HepG2 (cell line): ENCODE measurements around the gene DIS3L2. TPM values are rescaled to one million over a fixed set of nuclear protein-coding genes. Genes with fewer than 3 reads are reported as not detected.

ENCODE experiments used
- ATAC-seq: fragments of 200-7000 bp; cut with Tn5 transposase; 3 replicates; pipeline ENCODE4 v1.9.1; 2020; ENCODE audit warnings: mild to moderate bottlenecking, moderate library complexity
- BruUV-seq: library from RNA; stranded (reverse); fragments of 400-500 nt; replicated peaks from 2 replicates; lab custom pipeline; 2021; lab: Mats Ljungman, UMichigan
- CTCF ChIA-PET: fragments of 300-600 bp; formaldehyde crosslinking; extraction: SDS; loops from one replicate; lab custom pipeline; 2021; ENCODE audit warnings: low total read pairs, inconsistent platforms, low intra/inter-chr PET ratio; lab: Yijun Ruan, JAX
- POLR2A ChIA-PET: fragments of 350-600 bp; sonication (Branson Sonifier 250); formaldehyde crosslinking; loops from one replicate; lab custom pipeline; 2020; ENCODE audit warnings: antibody characterized with exemption, inconsistent platforms; lab: Yijun Ruan, JAX
- DNase-seq: peaks from one replicate; pipeline ENCODE4 v3.0.0-alpha.2; 2015; ENCODE audit warnings: low spot score
- FAIRE-seq: peaks from 3 replicates; lab custom pipeline; 2011; peaks lifted over from hg19 to GRCh38; lab: Jason Lieb, UNC
- H2AFZ ChIP-seq: one replicate; pipeline ENCODE4 v1.6.1; 2011; ENCODE audit warnings: low read length, inconsistent platforms
- H3K27ac ChIP-seq: fragments of 300-600 bp; 3 replicates; pipeline ENCODE4 v1.8.0; 2011; ENCODE audit warnings: mixed run types, mild to moderate bottlenecking, mixed read lengths, low read length, inconsistent platforms; ENCODE audit not compliant: insufficient read depth; ENCODE audit errors: extremely low read length
- H3K27me3 ChIP-seq, 2 experiments: fragments of 200-600 bp in 1 of 2; 2 replicates in 1 of 2; 3 replicates in 1 of 2; pipeline versions ENCODE4 v1.6.0 to v1.8.0; 2011; ENCODE audit warnings: low read length in 2 of 2, mild to moderate bottlenecking in 2 of 2, moderate library complexity in 2 of 2, inconsistent platforms in 1 of 2; ENCODE audit not compliant: insufficient read depth in 2 of 2, control insufficient read depth in 1 of 2
- H3K36me3 ChIP-seq, 2 experiments: fragments of 200-600 bp in 1 of 2; replicated peaks in 1 of 2; 2 replicates in 1 of 2; 3 replicates in 1 of 2; pipeline versions ENCODE4 v1.5.1 to v1.8.0; 2011; ENCODE audit warnings: low read length in 2 of 2, inconsistent platforms in 1 of 2; ENCODE audit not compliant: insufficient read depth in 2 of 2, control insufficient read depth in 1 of 2
- H3K4me1 ChIP-seq: 2 replicates; pipeline ENCODE4 v1.5.1; 2012; ENCODE audit warnings: low read length, inconsistent platforms; ENCODE audit not compliant: insufficient read depth
- H3K4me2 ChIP-seq: 2 replicates; pipeline ENCODE4 v1.6.0; 2011; ENCODE audit warnings: low read depth, low read length, inconsistent platforms
- H3K4me3 ChIP-seq, 3 experiments: fragments of 200-600 bp in 1 of 3; sonication (generic), shearing (Covaris generic) in 1 of 3; replicated peaks in 1 of 3; 2 replicates each; pipeline ENCODE4 v1.5.1; 2011 to 2016; ENCODE audit warnings: low read length in 3 of 3, inconsistent platforms in 2 of 3, low read depth in 2 of 3, mild to moderate bottlenecking in 2 of 3, control low read depth in 1 of 3, mixed read lengths in 1 of 3; ENCODE audit not compliant: insufficient read depth in 1 of 3
- H3K79me2 ChIP-seq: one replicate; pipeline ENCODE4 v1.6.1; 2011; ENCODE audit warnings: low read length, inconsistent platforms; ENCODE audit not compliant: insufficient read depth
- H3K9ac ChIP-seq: 2 replicates; pipeline ENCODE4 v1.6.0; 2011; ENCODE audit warnings: mild to moderate bottlenecking, low read depth, low read length, inconsistent platforms; ENCODE audit not compliant: insufficient read depth
- H3K9me3 ChIP-seq: 2 replicates; pipeline ENCODE4 v1.5.1; 2012; ENCODE audit warnings: mild to moderate bottlenecking, low read length
- H4K20me1 ChIP-seq: 2 replicates; pipeline ENCODE4 v1.6.0; 2011; ENCODE audit warnings: inconsistent platforms, mild to moderate bottlenecking, low read length, moderate library complexity; ENCODE audit not compliant: insufficient read depth
- CEBPB ChIP-seq: IDR thresholded peaks from 2 replicates; pipeline ENCODE4 v1.6.1; 2011; ENCODE audit warnings: low read depth, low read length, improper control_type of control experiment, borderline replicate concordance
- CEBPG ChIP-seq: IDR thresholded peaks from 2 replicates; pipeline ENCODE4 v1.6.1; 2016
- CHCHD3 ChIP-seq: sonication (generic); formaldehyde crosslinking; IDR thresholded peaks from 2 replicates; pipeline ENCODE4 v1.8.0; 2022; ENCODE audit warnings: mild to moderate bottlenecking, missing genetic modification reagents, moderate library complexity
- HOXA3 ChIP-seq: sonication (generic); formaldehyde crosslinking; IDR thresholded peaks from 2 replicates; pipeline ENCODE4 v1.5.0; 2020; ENCODE audit warnings: missing genetic modification reagents
- NR1H2 ChIP-seq: sonication (generic); formaldehyde crosslinking; IDR thresholded peaks from 2 replicates; pipeline ENCODE4 v1.8.1; 2022; ENCODE audit warnings: low read depth, missing genetic modification reagents, borderline replicate concordance
- REPIN1 ChIP-seq: sonication (generic); formaldehyde crosslinking; IDR thresholded peaks from 2 replicates; pipeline ENCODE4 v1.8.0; 2022; ENCODE audit warnings: missing genetic modification reagents, low read depth, mild to moderate bottlenecking, borderline replicate concordance
- SAP130 ChIP-seq: IDR thresholded peaks from 2 replicates; pipeline ENCODE4 v1.6.1; 2016; ENCODE audit warnings: low read depth
- SIX1 ChIP-seq: sonication (generic); formaldehyde crosslinking; IDR thresholded peaks from 2 replicates; pipeline ENCODE4 v1.4.0; 2020; ENCODE audit warnings: missing genetic modification reagents, borderline replicate concordance
- SSRP1 ChIP-seq: IDR thresholded peaks from 2 replicates; pipeline ENCODE4 v1.6.1; 2016; ENCODE audit warnings: control low read depth
- ZNF460 ChIP-seq: sonication (generic); formaldehyde crosslinking; IDR thresholded peaks from 2 replicates; pipeline ENCODE4 v1.5.1; 2020; ENCODE audit warnings: missing genetic modification reagents, mild to moderate bottlenecking, borderline replicate concordance
- ZNF883 ChIP-seq: sonication (generic); formaldehyde crosslinking; IDR thresholded peaks from 2 replicates; pipeline ENCODE4 v1.5.1; 2020; ENCODE audit warnings: mild to moderate bottlenecking, missing genetic modification reagents; ENCODE audit errors: not compliant biosample characterization
- WGBS: methylation state at CpG from one replicate; pipeline ENCODE4 v1.1.6; 2017; ENCODE audit warnings: low lambda C conversion rate; 5-methylcytosine and 5-hydroxymethylcytosine counted together
- in situ Hi-C: cut with HindIII; loops from 2 replicates; pipeline ENCODE4 v1.10.0; 2017; ENCODE audit warnings: low pct_unique_long_range_greater_than_20kb; ENCODE audit not compliant: extremely low pct_ligation_motif_present
- intact Hi-C: fragments of 100-400 bp; cut with micrococcal nuclease; formaldehyde crosslinking; loops from one replicate; pipeline ENCODE4 v1.10.0; 2022; ENCODE audit not compliant: unreplicated experiment
- polyA plus RNA-seq, 8 experiments: library from polyadenylated mRNA; depleted of rRNA in 3 of 8; stranded (reverse) in 7 of 8; unstranded in 1 of 8; fragments of >200 nt; fragmentation: Illumina TruSeq in 4 of 8; extraction: Trizol in 4 of 8; gene quantifications; 2 replicates each; pipeline versions ENCODE4 v1.2.1 to v1.2.3, GENCODE V29; 2011 to 2016; ENCODE audit warnings: low read depth in 4 of 8, missing spikeins in 1 of 8, mixed read lengths in 1 of 8; ENCODE audit not compliant: insufficient read depth in 1 of 8
- total RNA-seq, 5 experiments: library from RNA; depleted of rRNA; stranded (reverse); fragments of >200 nt; fragmentation: Illumina TruSeq; extraction: Trizol; gene quantifications; 2 replicates each; pipeline ENCODE4 v1.2.3, GENCODE V29; 2016; ENCODE audit warnings: low read depth in 1 of 5
- TF ChIP-seq, protein P1 (sequence below): sonication (generic); formaldehyde crosslinking; IDR thresholded peaks from 2 replicates; pipeline ENCODE4 v1.4.0; 2020; ENCODE audit warnings: missing genetic modification reagents, mild to moderate bottlenecking, borderline replicate concordance
- TF ChIP-seq, protein P2 (sequence below): sonication (generic); formaldehyde crosslinking; conservative IDR thresholded peaks from 2 replicates; pipeline ENCODE4 v1.8.0; 2022; ENCODE audit warnings: missing genetic modification reagents

The DIS3L2 gene
- total and polyA plus RNA-seq, 2 of the 13 experiments (the other 11 are each of a cell fraction or from before 2014, with no cell fraction given): 7.0 to 23.9 TPM

- ChIA-PET CTCF (no interaction called here), POLR2A (no interaction called here)
- no peaks in the 10 kb centered on the region for H3K79me2 ChIP-seq
- FAIRE-seq: no peak
- H3K27me3 ChIP-seq: peaks cover 2 to 19% of the 10 kb centered on the region in 2 experiments; a peak in 4 of 5 replicates
- no peak overlapping the region for H3K9ac ChIP-seq
- TF ChIP-seq, protein P1, sequence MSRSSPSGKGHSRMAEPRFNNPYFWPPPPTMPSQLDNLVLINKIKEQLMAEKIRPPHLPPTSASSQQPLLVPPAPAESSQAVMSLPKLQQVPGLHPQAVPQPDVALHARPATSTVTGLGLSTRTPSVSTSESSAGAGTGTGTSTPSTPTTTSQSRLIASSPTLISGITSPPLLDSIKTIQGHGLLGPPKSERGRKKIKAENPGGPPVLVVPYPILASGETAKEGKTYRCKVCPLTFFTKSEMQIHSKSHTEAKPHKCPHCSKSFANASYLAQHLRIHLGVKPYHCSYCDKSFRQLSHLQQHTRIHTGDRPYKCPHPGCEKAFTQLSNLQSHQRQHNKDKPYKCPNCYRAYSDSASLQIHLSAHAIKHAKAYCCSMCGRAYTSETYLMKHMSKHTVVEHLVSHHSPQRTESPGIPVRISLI (CRISPR knock-in tag): no peak
- TF ChIP-seq SIX1 (CRISPR knock-in tag): no peak
- TF ChIP-seq CEBPB: peak; percentile 34; the same call in 1 of the 2 replicates
- TF ChIP-seq SSRP1 (CRISPR knock-in tag): no peak
- TF ChIP-seq ZNF883 (CRISPR knock-in tag): no peak
- H4K20me1 ChIP-seq: no peaks in the 10 kb centered on the region
- H3K36me3 ChIP-seq: no peaks in the 10 kb centered on the region
- in situ Hi-C loops (no loop called here), intact Hi-C loops (no loop called here)
- H2AFZ ChIP-seq: no peak overlapping the region
- no peak for ATAC-seq
- H3K27ac ChIP-seq: no peak overlapping the region
- no peak overlapping the region for H3K4me3 ChIP-seq
- WGBS: 64% methylated on average over 2 of the region's 2 CpGs
- no peak overlapping the region for H3K4me2 ChIP-seq
- H3K9me3 ChIP-seq: no peaks in the 10 kb centered on the region
- H3K4me1 ChIP-seq: peaks cover 14% of the 10 kb centered on the region; the same call in 1 of the 2 replicates
- BruUV-seq: no TSS peak
- DNase-seq: no peak
Observed at GRCh38 chr2:231951452-231952035, 10.0 kb upstream of the DIS3L2 start.

GRCh38 chr2:231955758-231956472, 5.6 kb upstream of the DIS3L2 start:
- ATAC-seq (no peak), DNase-seq (peak; percentile 27), FAIRE-seq (no peak)
- no peak overlapping the region for H3K9ac ChIP-seq
- H3K36me3 ChIP-seq: no peaks in the 10 kb centered on the region
- no peaks in the 10 kb centered on the region for H3K9me3 ChIP-seq
- 0 out of 5 replicates have a peak, but pooled peaks cover 0 to 4% of the 10 kb centered on the region in 2 experiments for H3K27me3 ChIP-seq
- ChIA-PET CTCF (no interaction called here), POLR2A (no interaction called here)
- H3K27ac ChIP-seq: no peak overlapping the region
- peaks cover 37% of the 10 kb centered on the region for H3K4me1 ChIP-seq
- no peak overlapping the region for H3K4me2 ChIP-seq
- H3K4me3 ChIP-seq: no peak overlapping the region
- in situ Hi-C loops (no loop called here), intact Hi-C loops (no loop called here)
- H4K20me1 ChIP-seq: no peaks in the 10 kb centered on the region
- H2AFZ ChIP-seq: no peak overlapping the region
- no TSS peak for BruUV-seq
- 73% methylated on average over 8 of the region's 8 CpGs for WGBS
- H3K79me2 ChIP-seq: no peaks in the 10 kb centered on the region
- TF ChIP-seq, protein P2, sequence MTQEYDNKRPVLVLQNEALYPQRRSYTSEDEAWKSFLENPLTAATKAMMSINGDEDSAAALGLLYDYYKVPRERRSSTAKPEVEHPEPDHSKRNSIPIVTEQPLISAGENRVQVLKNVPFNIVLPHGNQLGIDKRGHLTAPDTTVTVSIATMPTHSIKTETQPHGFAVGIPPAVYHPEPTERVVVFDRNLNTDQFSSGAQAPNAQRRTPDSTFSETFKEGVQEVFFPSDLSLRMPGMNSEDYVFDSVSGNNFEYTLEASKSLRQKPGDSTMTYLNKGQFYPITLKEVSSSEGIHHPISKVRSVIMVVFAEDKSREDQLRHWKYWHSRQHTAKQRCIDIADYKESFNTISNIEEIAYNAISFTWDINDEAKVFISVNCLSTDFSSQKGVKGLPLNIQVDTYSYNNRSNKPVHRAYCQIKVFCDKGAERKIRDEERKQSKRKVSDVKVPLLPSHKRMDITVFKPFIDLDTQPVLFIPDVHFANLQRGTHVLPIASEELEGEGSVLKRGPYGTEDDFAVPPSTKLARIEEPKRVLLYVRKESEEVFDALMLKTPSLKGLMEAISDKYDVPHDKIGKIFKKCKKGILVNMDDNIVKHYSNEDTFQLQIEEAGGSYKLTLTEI (CRISPR knock-in tag): no peak
- TF ChIP-seq HOXA3 (0 out of 2 replicates have a peak, but pooled peaks have one; percentile 16), CHCHD3 (no peak), NR1H2 (CRISPR knock-in tag) (0 out of 2 replicates have a peak, but pooled peaks have one; percentile 39), CEBPG (CRISPR knock-in tag) (peak; percentile 27; the same call in 1 of the 2 replicates), SAP130 (0 out of 2 replicates have a peak, but pooled peaks have one; percentile 9), REPIN1 (0 out of 2 replicates have a peak, but pooled peaks have one; percentile 27), ZNF460 (CRISPR knock-in tag) (peak; percentile 44; the same call in 1 of the 2 replicates)
